ENCODE data around the gene CA10.

DNA sequence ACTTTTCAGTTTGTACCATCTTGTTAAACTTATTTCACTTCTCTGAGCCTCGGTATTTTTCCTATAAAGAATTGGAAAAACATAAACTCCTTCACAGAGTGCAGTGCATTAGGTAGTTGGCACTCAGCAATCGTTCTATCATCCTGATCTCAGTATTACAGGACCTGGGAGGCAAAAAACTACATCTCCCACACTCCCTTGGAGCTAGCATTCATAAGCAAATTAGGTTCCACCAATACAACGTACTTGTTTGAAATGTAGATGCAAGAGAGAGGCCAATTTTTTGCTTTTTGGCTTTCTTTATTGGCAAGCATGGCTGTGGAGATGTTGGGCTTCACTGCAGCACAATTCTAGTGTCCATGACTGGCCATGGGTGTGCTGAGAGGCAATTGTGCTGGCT, 285.2 kb downstream of the CA10 start:
- TF ChIP-seq ZNF274 (IDR thresholded peaks at IDR 0.05; ENCODE audit: low read depth, low read length), result no peak
- no peak for TF ChIP-seq SUZ12 (IDR thresholded peaks at IDR 0.05; ENCODE audit: extremely low read depth, insufficient read depth, insufficient read length)
- no peak for TF ChIP-seq YY1 (IDR thresholded peaks at IDR 0.05; ENCODE audit: insufficient read depth, insufficient read length)
